Prostate gland (tissue), 2 donors: ENCODE results near the gene SLC13A2.
A peak's percentile ranks its signal among the peaks of the same experiment; 100 is the strongest.

ENCODE experiments used
- POLR2AphosphoS5 ChIP-seq: sonication (generic); formaldehyde crosslinking; IDR thresholded peaks from one replicate; pipeline ENCODE4 v1.6.1; 2017; ENCODE audit warnings: antibody characterized with exemption
- TF ChIP-seq, protein P1 (sequence below), 4 experiments: fragments of 200-600 bp in 2 of 4; fragments of 450-650 bp in 2 of 4; sonication (generic) in 2 of 4; IDR thresholded peaks; 1 replicate in 3 of 4; 2 replicates in 1 of 4; pipeline ENCODE4 v1.5.1; 2016 to 2019; ENCODE audit warnings: antibody characterized with exemption in 4 of 4, mild to moderate bottlenecking in 2 of 4, moderate library complexity in 2 of 4

DNA sequence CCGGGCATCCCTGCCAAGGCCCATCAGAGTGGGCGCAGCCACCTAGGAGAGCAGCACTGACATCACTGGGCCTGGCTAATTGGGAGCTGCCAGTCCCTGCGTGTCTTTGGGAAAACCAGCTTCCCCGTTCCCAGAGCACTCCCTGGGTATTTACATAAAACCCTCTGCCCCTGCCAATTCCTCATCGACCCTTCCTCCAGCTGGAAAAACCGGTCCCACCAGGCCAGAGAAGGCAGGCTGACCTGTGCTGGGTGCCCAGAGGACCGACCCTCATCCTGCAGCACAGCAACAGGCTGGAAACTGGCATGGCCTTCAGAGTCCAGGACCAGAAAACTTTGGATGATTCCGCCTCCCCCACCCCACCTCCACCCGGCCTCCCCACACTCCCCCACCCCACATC lies 24.5 kb downstream of the SLC13A2 start:
- TF ChIP-seq, protein P1, sequence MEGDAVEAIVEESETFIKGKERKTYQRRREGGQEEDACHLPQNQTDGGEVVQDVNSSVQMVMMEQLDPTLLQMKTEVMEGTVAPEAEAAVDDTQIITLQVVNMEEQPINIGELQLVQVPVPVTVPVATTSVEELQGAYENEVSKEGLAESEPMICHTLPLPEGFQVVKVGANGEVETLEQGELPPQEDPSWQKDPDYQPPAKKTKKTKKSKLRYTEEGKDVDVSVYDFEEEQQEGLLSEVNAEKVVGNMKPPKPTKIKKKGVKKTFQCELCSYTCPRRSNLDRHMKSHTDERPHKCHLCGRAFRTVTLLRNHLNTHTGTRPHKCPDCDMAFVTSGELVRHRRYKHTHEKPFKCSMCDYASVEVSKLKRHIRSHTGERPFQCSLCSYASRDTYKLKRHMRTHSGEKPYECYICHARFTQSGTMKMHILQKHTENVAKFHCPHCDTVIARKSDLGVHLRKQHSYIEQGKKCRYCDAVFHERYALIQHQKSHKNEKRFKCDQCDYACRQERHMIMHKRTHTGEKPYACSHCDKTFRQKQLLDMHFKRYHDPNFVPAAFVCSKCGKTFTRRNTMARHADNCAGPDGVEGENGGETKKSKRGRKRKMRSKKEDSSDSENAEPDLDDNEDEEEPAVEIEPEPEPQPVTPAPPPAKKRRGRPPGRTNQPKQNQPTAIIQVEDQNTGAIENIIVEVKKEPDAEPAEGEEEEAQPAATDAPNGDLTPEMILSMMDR (IDR thresholded peaks at IDR 0.05) = no peak
- peak; percentile 83 for TF ChIP-seq POLR2AphosphoS5
